Measurements from ENCODE around the gene PLEK2. TPM values are rescaled to one million over a fixed set of nuclear protein-coding genes. Genes with fewer than 3 reads are reported as not detected.

PLEK2 gene
- total RNA-seq, 5 donors from 2014 or later (not counting 1 experiment from before 2014, with no cell fraction given), result 0.79 to 4.0 (median 3.5) TPM

DNA sequence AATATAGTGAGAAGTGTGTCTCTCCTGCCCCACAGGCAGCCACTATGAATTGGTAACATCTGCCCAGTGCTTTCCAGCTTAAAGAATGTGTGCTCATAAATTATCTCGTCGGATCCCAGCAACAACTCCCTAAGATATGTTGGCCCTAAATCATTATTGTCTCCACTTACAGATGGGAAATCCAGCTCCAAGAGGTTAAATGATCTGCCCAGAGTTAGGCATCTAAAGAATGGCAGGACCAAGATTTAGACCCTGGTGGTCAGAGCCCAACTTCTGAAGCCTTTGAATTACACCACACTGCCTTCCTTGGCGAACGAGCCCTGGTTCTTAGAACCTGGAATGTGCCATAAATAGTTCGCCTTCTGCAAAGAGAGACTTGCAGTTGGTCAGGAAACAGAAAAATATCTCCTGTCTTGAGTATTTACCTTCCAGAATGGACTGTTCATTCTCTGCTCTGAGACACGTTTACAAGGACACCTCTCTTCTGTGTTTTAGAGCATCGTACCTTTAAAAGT is 20.1 kb upstream of the PLEK2 start:
- no peaks in the 10 kb centered on the region for H3K9me3 ChIP-seq
- no peak overlapping the region for H3K27ac ChIP-seq (ENCODE audit: low read length)
- H3K36me3 Mint-ChIP-seq, result no peaks in the 10 kb centered on the region
- H3K4me3 Mint-ChIP-seq, result no peak overlapping the region
- CTCF ChIA-PET, result interaction anchor here (0.5 to 7.4 kb wide), 2 partner anchors 140 to 208 kb away, joined by 10 to 67 read pairs; no protein-coding TSS in a partner anchor
- peaks cover 2 to 4% of the 10 kb centered on the region in 2 donors for H3K27me3 Mint-ChIP-seq
- POLR2A ChIA-PET, result no interaction called here
- peaks cover 0 to 4% of the 10 kb centered on the region in 2 experiments for H3K4me1 ChIP-seq (ENCODE audit: control insufficient read depth in 1 of 2, extremely low read depth in 1 of 2, insufficient read depth in 2 of 2, low read length in 2 of 2)
- no peak for DNase-seq
- H3K27ac Mint-ChIP-seq, result no peak overlapping the region
- H3K9me3 Mint-ChIP-seq, result no peaks in the 10 kb centered on the region
- H3K36me3 ChIP-seq (ENCODE audit: control insufficient read depth in 2 of 2, extremely low read depth in 1 of 2, insufficient read depth in 1 of 2, low read length in 1 of 2), result no peaks in the 10 kb centered on the region
- WGBS (ENCODE audit: insufficient coverage), result 73% methylated on average over 7 of the region's 7 CpGs
- no peaks in the 10 kb centered on the region for H3K4me1 Mint-ChIP-seq
- H3K4me3 ChIP-seq (ENCODE audit: control insufficient read depth in 1 of 2, extremely low read depth in 1 of 2, low read length in 1 of 2), result no peak overlapping the region
- H3K27me3 ChIP-seq (replicated peaks in 1 of 2; ENCODE audit: control insufficient read depth in 2 of 2, extremely low read depth in 1 of 2, insufficient read depth in 2 of 2, low read length in 1 of 2), result peaks cover 0 to 16% of the 10 kb centered on the region in 2 experiments
- ATAC-seq (replicated peaks in 1 of 4), result no peak

DNA sequence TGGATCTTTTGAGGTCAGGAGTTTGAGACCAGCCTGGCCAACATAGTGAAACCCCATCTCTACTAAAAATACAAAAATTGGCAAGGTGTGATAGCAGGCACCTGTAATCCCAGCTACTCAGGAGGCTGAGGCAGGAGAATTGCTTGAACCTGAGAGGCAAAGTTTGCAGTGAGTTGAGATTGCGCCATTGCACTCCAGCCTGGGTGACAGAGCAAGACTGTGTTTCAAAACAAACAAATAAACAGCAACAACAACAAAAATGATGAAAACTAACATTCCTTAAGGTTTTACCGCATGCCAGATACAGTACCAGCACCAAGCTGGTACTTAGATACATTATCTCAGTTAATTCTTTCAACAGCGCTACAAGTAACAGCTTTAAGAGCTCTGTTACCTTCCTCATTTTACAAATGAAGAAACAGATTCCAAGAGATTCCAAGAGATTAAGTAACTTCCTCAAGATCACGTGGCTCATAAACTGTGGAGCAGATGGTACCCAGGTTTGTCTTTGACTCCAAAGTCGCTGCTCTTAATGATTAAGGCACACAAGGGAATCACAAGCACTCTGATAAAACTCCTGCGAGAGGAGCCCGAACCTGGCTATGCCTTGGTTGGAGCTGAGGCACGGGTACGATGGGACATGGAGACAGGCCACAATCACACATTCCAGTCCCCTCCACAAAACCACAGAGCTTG is 17.7 kb upstream of the PLEK2 start:
- 82% methylated on average over 8 of the region's 9 CpGs for WGBS (ENCODE audit: insufficient coverage)
- ChIA-PET POLR2A (interaction anchor here in 1 of 2 donors (0.7 kb wide), 1 partner anchor 479 kb away, joined by 6 read pairs; no protein-coding TSS in a partner anchor), CTCF (interaction anchor here (0.6 to 7.4 kb wide), 3 partner anchors 142 to 285 kb away, joined by 4 to 67 read pairs (median 42); no protein-coding TSS in a partner anchor)
- Mint-ChIP-seq H3K4me3 (no peak overlapping the region), H3K27me3 (peaks cover 4 to 14% of the 10 kb centered on the region in 2 donors), H3K9me3 (no peaks in the 10 kb centered on the region), H3K4me1 (no peaks in the 10 kb centered on the region), H3K27ac (no peak overlapping the region), H3K36me3 (no peaks in the 10 kb centered on the region)
- ATAC-seq (replicated peaks in 1 of 4), result no peak
- Histone ChIP-seq H3K27ac (ENCODE audit: low read length) (no peak overlapping the region), H3K4me3 (ENCODE audit: control insufficient read depth in 1 of 2, extremely low read depth in 1 of 2, low read length in 1 of 2) (no peak overlapping the region), H3K27me3 (replicated peaks in 1 of 2; ENCODE audit: control insufficient read depth in 2 of 2, extremely low read depth in 1 of 2, insufficient read depth in 2 of 2, low read length in 1 of 2) (peaks cover 0 to 31% of the 10 kb centered on the region in 2 experiments), H3K36me3 (ENCODE audit: control insufficient read depth in 2 of 2, extremely low read depth in 1 of 2, insufficient read depth in 1 of 2, low read length in 1 of 2) (no peaks in the 10 kb centered on the region), H3K4me1 (ENCODE audit: control insufficient read depth in 1 of 2, extremely low read depth in 1 of 2, insufficient read depth in 2 of 2, low read length in 2 of 2) (peaks cover 0 to 8% of the 10 kb centered on the region in 2 experiments), H3K9me3 (no peaks in the 10 kb centered on the region)
- no peak for DNase-seq

GRCh38 chr14:67428501-67429031 is 16.6 kb upstream of the PLEK2 start:
- no peaks in the 10 kb centered on the region for H3K36me3 Mint-ChIP-seq
- DNase-seq, result no peak
- Histone ChIP-seq H3K4me1 (ENCODE audit: control insufficient read depth in 1 of 2, extremely low read depth in 1 of 2, insufficient read depth in 2 of 2, low read length in 2 of 2) (peaks cover 0 to 8% of the 10 kb centered on the region in 2 experiments), H3K27ac (ENCODE audit: low read length) (no peak overlapping the region), H3K9me3 (no peaks in the 10 kb centered on the region), H3K36me3 (ENCODE audit: control insufficient read depth in 2 of 2, extremely low read depth in 1 of 2, insufficient read depth in 1 of 2, low read length in 1 of 2) (no peaks in the 10 kb centered on the region), H3K4me3 (ENCODE audit: control insufficient read depth in 1 of 2, extremely low read depth in 1 of 2, low read length in 1 of 2) (no peak overlapping the region), H3K27me3 (replicated peaks in 1 of 2; ENCODE audit: control insufficient read depth in 2 of 2, extremely low read depth in 1 of 2, insufficient read depth in 2 of 2, low read length in 1 of 2) (peaks cover 0 to 38% of the 10 kb centered on the region in 2 experiments)
- no peaks in the 10 kb centered on the region for H3K9me3 Mint-ChIP-seq
- H3K4me1 Mint-ChIP-seq, result no peaks in the 10 kb centered on the region
- POLR2A ChIA-PET, result interaction anchor here in 1 of 2 donors (0.6 kb wide), 1 partner anchor 273 kb away, joined by 3 read pairs; the partner anchor contains the start of gene RDH12
- peaks cover 6 to 19% of the 10 kb centered on the region in 2 donors for H3K27me3 Mint-ChIP-seq
- no peak overlapping the region for H3K27ac Mint-ChIP-seq
- H3K4me3 Mint-ChIP-seq, result no peak overlapping the region
- no peak for ATAC-seq (replicated peaks in 1 of 4)
- CTCF ChIA-PET, result interaction anchor here (0.7 to 7.4 kb wide), 7 partner anchors 143 to 275 kb away, joined by 3 to 67 read pairs (median 10); no protein-coding TSS in a partner anchor
- WGBS (ENCODE audit: insufficient coverage), result 88% methylated on average over 4 of the region's 7 CpGs

- Mint-ChIP-seq H3K36me3 (no peaks in the 10 kb centered on the region), H3K4me3 (no peak overlapping the region), H3K27me3 (peaks cover 11 to 18% of the 10 kb centered on the region in 2 donors), H3K9me3 (no peaks in the 10 kb centered on the region), H3K4me1 (peaks cover 0 to 1% (median 0%) of the 10 kb centered on the region in 3 donors), H3K27ac (no peak overlapping the region)
- Histone ChIP-seq H3K9me3 (no peaks in the 10 kb centered on the region), H3K36me3 (ENCODE audit: control insufficient read depth in 2 of 2, extremely low read depth in 1 of 2, insufficient read depth in 1 of 2, low read length in 1 of 2) (no peaks in the 10 kb centered on the region), H3K27ac (ENCODE audit: low read length) (no peak overlapping the region), H3K27me3 (replicated peaks in 1 of 2; ENCODE audit: control insufficient read depth in 2 of 2, extremely low read depth in 1 of 2, insufficient read depth in 2 of 2, low read length in 1 of 2) (peaks cover 0 to 41% of the 10 kb centered on the region in 2 experiments), H3K4me3 (ENCODE audit: control insufficient read depth in 1 of 2, extremely low read depth in 1 of 2, low read length in 1 of 2) (no peak overlapping the region), H3K4me1 (ENCODE audit: control insufficient read depth in 1 of 2, extremely low read depth in 1 of 2, insufficient read depth in 2 of 2, low read length in 2 of 2) (peaks cover 0 to 8% of the 10 kb centered on the region in 2 experiments)
- 48% methylated on average over 24 of the region's 30 CpGs for WGBS (ENCODE audit: insufficient coverage)
- ChIA-PET POLR2A (interaction anchor here in 1 of 2 donors (1.0 kb wide), 1 partner anchor 145 kb away, joined by 4 read pairs; no protein-coding TSS in a partner anchor), CTCF (interaction anchor here (0.6 to 7.4 kb wide), 27 partner anchors 11 to 286 kb away, joined by 3 to 67 read pairs (median 4); partner anchors contain the start of genes ARG2 (in 1 of the 2), PIGH (in 1 of the 2) and RDH12 (in 1 of the 2))
- ATAC-seq (replicated peaks in 1 of 4) (peak; percentile 86 to 91 (median 88)), DNase-seq (peak; percentile 53 to 86 (median 69))
These were observed 15.1 kb upstream of the PLEK2 start for GRCh38 chr14:67426983-67427606.

GRCh38 chr14:67426161-67426560 is 14.2 kb upstream of the PLEK2 start:
- ATAC-seq (replicated peaks in 1 of 4) (no peak), DNase-seq (no peak)
- Mint-ChIP-seq H3K36me3 (no peaks in the 10 kb centered on the region), H3K27me3 (peaks cover 11 to 18% of the 10 kb centered on the region in 2 donors), H3K27ac (no peak overlapping the region), H3K9me3 (no peaks in the 10 kb centered on the region), H3K4me1 (peaks cover 0 to 1% (median 0%) of the 10 kb centered on the region in 3 donors), H3K4me3 (no peak overlapping the region)
- Histone ChIP-seq H3K36me3 (ENCODE audit: control insufficient read depth in 2 of 2, extremely low read depth in 1 of 2, insufficient read depth in 1 of 2, low read length in 1 of 2) (no peaks in the 10 kb centered on the region), H3K27ac (ENCODE audit: low read length) (no peak overlapping the region), H3K4me1 (ENCODE audit: control insufficient read depth in 1 of 2, extremely low read depth in 1 of 2, insufficient read depth in 2 of 2, low read length in 2 of 2) (peaks cover 0 to 8% of the 10 kb centered on the region in 2 experiments), H3K4me3 (ENCODE audit: control insufficient read depth in 1 of 2, extremely low read depth in 1 of 2, low read length in 1 of 2) (no peak overlapping the region), H3K27me3 (replicated peaks in 1 of 2; ENCODE audit: control insufficient read depth in 2 of 2, extremely low read depth in 1 of 2, insufficient read depth in 2 of 2, low read length in 1 of 2) (peaks cover 0 to 41% of the 10 kb centered on the region in 2 experiments), H3K9me3 (no peaks in the 10 kb centered on the region)
- CTCF ChIA-PET, result interaction anchor here (0.5 to 7.4 kb wide), 8 partner anchors 70 to 278 kb away, joined by 3 to 67 read pairs (median 7); partner anchors contain the start of gene RDH12 (in 1 of the 2)
- 83% methylated on average over 1 of the region's 8 CpGs for WGBS (ENCODE audit: insufficient coverage)
- POLR2A ChIA-PET, result no interaction called here

Measured in T-cell (primary cell).